Stomach (tissue), 9 donors: ENCODE data around the gene MYCN. TPM values are rescaled to one million over a fixed set of nuclear protein-coding genes. Genes with fewer than 3 reads are reported as not detected.

Experiments used
- DNase-seq, 2 donors: peaks; one replicate each; pipeline versions ENCODE4 v3.0.0 to v3.0.0-alpha.2; 2013 to 2019
- H3K27ac ChIP-seq, 5 donors: fragments of 200-600 bp in 4 of 5; sonication (generic) in 4 of 5; one replicate each; pipeline ENCODE4 v1.5.1; 2013 to 2019; ENCODE audit warnings: mild to moderate bottlenecking in 1 of 5, moderate library complexity in 1 of 5
- H3K27me3 ChIP-seq, 3 donors: fragments of 200-600 bp; sonication (generic); one replicate each; pipeline ENCODE4 v1.5.1; 2017 to 2019; ENCODE audit warnings: mixed run types in 1 of 3
- H3K36me3 ChIP-seq, 4 donors: fragments of 200-600 bp; sonication (generic); 1 replicate in 3 of 4; 2 replicates in 1 of 4; pipeline ENCODE4 v1.5.1; 2016 to 2019
- H3K4me1 ChIP-seq, 4 donors: fragments of 200-600 bp; sonication (generic); one replicate each; pipeline ENCODE4 v1.5.1; 2016 to 2019
- H3K4me3 ChIP-seq, 4 donors: fragments of 200-600 bp; sonication (generic) in 3 of 4; one replicate each; pipeline ENCODE4 v1.5.1; 2016 to 2019; ENCODE audit warnings: mild to moderate bottlenecking in 1 of 4
- H3K9me3 ChIP-seq, 4 donors: fragments of 200-600 bp; sonication (generic); one replicate each; pipeline ENCODE4 v1.5.1; 2016 to 2019
- CTCF ChIP-seq, 7 experiments: fragments of 450-650 bp in 4 of 7; fragments of 200-600 bp in 3 of 7; sonication (generic) in 3 of 7; IDR thresholded peaks; one replicate each; pipeline ENCODE4 v1.5.1; 2016 to 2019; ENCODE audit warnings: antibody characterized with exemption in 7 of 7, control low read depth in 2 of 7, mild to moderate bottlenecking in 1 of 7
- EP300 ChIP-seq: sonication (generic); formaldehyde crosslinking; IDR thresholded peaks from one replicate; pipeline ENCODE4 v1.6.1; 2017; ENCODE audit warnings: antibody characterized with exemption
- POLR2A ChIP-seq, 4 donors: fragments of 450-650 bp; IDR thresholded peaks; one replicate each; pipeline ENCODE4 v1.6.1; 2016; ENCODE audit warnings: antibody characterized with exemption in 4 of 4, control low read depth in 2 of 4, mild to moderate bottlenecking in 1 of 4, moderate library complexity in 1 of 4
- POLR2AphosphoS5 ChIP-seq, 3 donors: sonication (generic); formaldehyde crosslinking; IDR thresholded peaks; one replicate each; pipeline ENCODE4 v1.6.1; 2016; ENCODE audit warnings: antibody characterized with exemption in 3 of 3
- WGBS, 5 donors: extraction: QIAGEN DNeasy Blood & Tissue Kit in 3 of 5; methylation state at CpG; one replicate each; pipeline versions ENCODE4 v1.1.5 to v1.1.7; 2013 to 2018; 5-methylcytosine and 5-hydroxymethylcytosine counted together
- intact Hi-C: fragments of 100-400 bp; cut with DNase I; formaldehyde crosslinking; loops from one replicate; pipeline ENCODE4 v1.15.1; 2023; ENCODE audit warnings: low total_unique reads
- polyA plus RNA-seq, 3 donors: library from polyadenylated mRNA; stranded (reverse); fragments of 200-250 nt; gene quantifications; one replicate each; pipeline ENCODE4 v1.2.3, GENCODE V29; 2013
- total RNA-seq, 5 donors: library from RNA; depleted of rRNA; stranded (reverse); fragments of >200 nt; gene quantifications; one replicate each; pipeline versions ENCODE4 v1.1.0 to v1.2.3, GENCODE V29; 2014 to 2016
- donor health status: healthy with polysubstance abuse.
- donor health status: Bipolar disorder and iron deficiency.
- donor health status: healthy.

MYCN gene
- total and polyA plus RNA-seq, 8 donors = 0.90 to 9.6 (median 2.3) TPM; not detected in 1

GRCh38 chr2:15930589-15931318 is 9.6 kb upstream of the MYCN start:
- Histone ChIP-seq H3K36me3 (no peaks in the 10 kb centered on the region), H3K27ac (no peak overlapping the region), H3K4me3 (no peak overlapping the region), H3K9me3 (no peaks in the 10 kb centered on the region), H3K27me3 (peaks cover 0 to 7% (median 0%) of the 10 kb centered on the region in 3 donors), H3K4me1 (no peaks in the 10 kb centered on the region)
- DNase-seq = no peak
- 85 to 94% (median 88%) methylated on average over 5 of the region's 5 CpGs for WGBS, 5 donors
- TF ChIP-seq POLR2AphosphoS5 (IDR thresholded peaks at IDR 0.05) = no peak
- TF ChIP-seq EP300 = no peak
- no peak for TF ChIP-seq POLR2A (IDR thresholded peaks at IDR 0.05)
- no peak for TF ChIP-seq CTCF (IDR thresholded peaks at IDR 0.05)
- intact Hi-C loops = loop anchor here (10.0 kb wide), 2 partner anchors 354 to 574 kb away; no protein-coding TSS in a partner anchor

GRCh38 chr2:15931319-15931890 is 8.9 kb upstream of the MYCN start:
- intact Hi-C loops = loop anchor here (10.0 kb wide), 2 partner anchors 353 to 573 kb away; no protein-coding TSS in a partner anchor
- TF ChIP-seq CTCF (IDR thresholded peaks at IDR 0.05) (no peak), EP300 (no peak), POLR2AphosphoS5 (IDR thresholded peaks at IDR 0.05) (no peak), POLR2A (IDR thresholded peaks at IDR 0.05) (no peak)
- WGBS, 5 donors = 49 to 73% (median 64%) methylated on average over 2 of the region's 2 CpGs

GRCh38 chr2:15931950-15932349 is 8.4 kb upstream of the MYCN start:
- no peaks in the 10 kb centered on the region for H3K4me1 ChIP-seq
- DNase-seq = no peak
- H3K27me3 ChIP-seq = peaks cover 0 to 7% (median 0%) of the 10 kb centered on the region in 3 donors
- intact Hi-C loops = loop anchor here (10.0 kb wide), 2 partner anchors 353 to 573 kb away; no protein-coding TSS in a partner anchor
- no peaks in the 10 kb centered on the region for H3K9me3 ChIP-seq
- H3K4me3 ChIP-seq = no peak overlapping the region
- 92 to 95% (median 94%) methylated on average over 5 of the region's 5 CpGs for WGBS, 5 donors
- H3K27ac ChIP-seq = no peak overlapping the region
- H3K36me3 ChIP-seq = no peaks in the 10 kb centered on the region
- TF ChIP-seq EP300 (no peak), POLR2A (IDR thresholded peaks at IDR 0.05) (no peak), POLR2AphosphoS5 (IDR thresholded peaks at IDR 0.05) (no peak), CTCF (IDR thresholded peaks at IDR 0.05) (no peak)

More at GRCh38 chr2:15931319-15931890, 8.9 kb upstream of the MYCN start:
- H3K27me3 ChIP-seq = peaks cover 0 to 7% (median 0%) of the 10 kb centered on the region in 3 donors
- no peak overlapping the region for H3K4me3 ChIP-seq
- no peak overlapping the region for H3K27ac ChIP-seq
- H3K36me3 ChIP-seq = no peaks in the 10 kb centered on the region
- H3K4me1 ChIP-seq = no peaks in the 10 kb centered on the region
- H3K9me3 ChIP-seq = no peaks in the 10 kb centered on the region
- no peak for DNase-seq

GRCh38 chr2:15932394-15933183 is 7.8 kb upstream of the MYCN start:
- intact Hi-C loops = loop anchor here (10.0 kb wide), 2 partner anchors 352 to 572 kb away; no protein-coding TSS in a partner anchor
- WGBS, 5 donors = 88 to 94% (median 90%) methylated on average over 21 of the region's 21 CpGs
- no peak for DNase-seq
- H3K4me3 ChIP-seq = no peak overlapping the region
- H3K27ac ChIP-seq = no peak overlapping the region
- H3K36me3 ChIP-seq = no peaks in the 10 kb centered on the region
- H3K27me3 ChIP-seq = peaks cover 0 to 5% (median 0%) of the 10 kb centered on the region in 3 donors
- TF ChIP-seq POLR2A (IDR thresholded peaks at IDR 0.05) (no peak), POLR2AphosphoS5 (IDR thresholded peaks at IDR 0.05) (no peak)
- H3K9me3 ChIP-seq = no peaks in the 10 kb centered on the region
- H3K4me1 ChIP-seq = no peaks in the 10 kb centered on the region
